Measurements from ENCODE around the gene PPM1M.

PPM1M gene

GRCh38 chr3:52216585-52217408 lies 28.8 kb upstream of the PPM1M start:
- DNase-seq: peak; percentile 41 to 58

GRCh38 chr3:52217409-52217805 lies 28.2 kb upstream of the PPM1M start:
- no peak for DNase-seq

GRCh38 chr3:52218026-52218425 lies 27.5 kb upstream of the PPM1M start:
- DNase-seq: no peak

- DNase-seq: no peak
These were observed 27.1 kb upstream of the PPM1M start for GRCh38 chr3:52218454-52218853.

DNA sequence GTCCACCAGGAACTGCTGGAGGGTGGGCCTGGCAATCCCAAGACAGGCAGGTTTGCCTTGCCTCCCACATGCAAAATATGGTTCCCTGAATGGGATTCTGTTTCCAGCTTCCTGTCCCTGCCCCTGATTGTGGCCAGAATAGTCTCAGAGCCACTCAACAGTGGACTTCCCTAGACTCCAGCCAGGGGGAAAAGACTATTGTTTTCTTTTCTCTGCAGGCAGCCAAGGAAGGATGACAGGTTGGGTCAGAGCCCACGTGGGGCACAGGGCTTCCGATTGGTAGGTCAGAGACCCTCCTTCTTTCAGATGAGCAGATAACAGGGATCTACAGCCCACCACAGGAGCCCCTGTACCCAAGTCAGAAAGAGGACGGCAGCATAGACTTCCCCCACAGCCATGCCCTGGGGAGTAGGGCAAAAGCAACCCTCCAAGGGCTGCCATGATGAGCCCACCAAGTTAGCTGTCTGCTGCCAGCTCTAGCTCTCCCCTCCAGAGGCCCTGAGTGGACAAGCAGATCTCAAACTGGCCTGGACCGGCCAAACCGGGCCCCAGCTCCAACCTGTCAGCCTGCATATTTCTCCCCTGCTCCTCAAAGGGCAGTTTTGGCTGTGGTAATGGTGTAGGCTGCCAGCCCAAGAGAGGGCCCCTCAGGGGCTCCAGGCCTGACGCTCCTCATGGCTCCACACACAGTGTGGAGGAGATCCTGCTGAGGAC lies 26.5 kb upstream of the PPM1M start:
- no peak for DNase-seq

DNA sequence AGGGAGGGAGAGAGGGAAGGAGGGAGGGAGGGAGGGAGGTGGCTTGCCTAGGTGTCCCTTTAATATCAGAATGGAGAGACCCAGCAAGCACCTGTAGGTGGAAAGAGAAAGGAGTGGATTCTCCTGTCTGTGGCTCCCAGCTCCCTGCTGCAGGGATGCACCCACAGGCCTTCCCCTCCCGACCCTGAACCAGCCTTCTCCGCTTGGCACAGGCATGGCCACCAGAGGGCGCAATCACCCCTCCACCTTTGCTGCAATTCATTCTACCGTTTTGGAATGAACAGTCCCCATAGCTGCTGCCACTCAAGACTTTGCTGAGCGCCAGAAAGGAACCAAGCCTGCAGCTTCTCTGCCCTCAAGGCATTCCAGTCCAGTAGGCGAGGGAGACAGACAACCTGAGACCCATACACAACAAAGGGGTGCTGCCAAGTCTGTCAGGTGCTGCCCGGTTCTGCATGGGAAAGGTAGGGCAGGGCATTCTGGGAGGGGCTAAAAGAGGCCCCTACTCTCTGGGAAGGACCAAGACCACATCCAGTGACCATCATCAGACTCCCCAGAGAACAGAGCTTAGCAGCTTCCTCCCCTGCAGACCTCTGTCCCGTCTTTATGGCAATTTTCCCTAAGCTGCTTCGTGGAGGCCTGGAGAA lies 25.1 kb upstream of the PPM1M start:
- peak; percentile 95 to 96 for DNase-seq

GRCh38 chr3:52221141-52221562 lies 24.4 kb upstream of the PPM1M start:
- DNase-seq: no peak

- peak in 1 of 2 experiments; percentile 60 for DNase-seq
These were observed 23.8 kb upstream of the PPM1M start for GRCh38 chr3:52221563-52222318.

DNA sequence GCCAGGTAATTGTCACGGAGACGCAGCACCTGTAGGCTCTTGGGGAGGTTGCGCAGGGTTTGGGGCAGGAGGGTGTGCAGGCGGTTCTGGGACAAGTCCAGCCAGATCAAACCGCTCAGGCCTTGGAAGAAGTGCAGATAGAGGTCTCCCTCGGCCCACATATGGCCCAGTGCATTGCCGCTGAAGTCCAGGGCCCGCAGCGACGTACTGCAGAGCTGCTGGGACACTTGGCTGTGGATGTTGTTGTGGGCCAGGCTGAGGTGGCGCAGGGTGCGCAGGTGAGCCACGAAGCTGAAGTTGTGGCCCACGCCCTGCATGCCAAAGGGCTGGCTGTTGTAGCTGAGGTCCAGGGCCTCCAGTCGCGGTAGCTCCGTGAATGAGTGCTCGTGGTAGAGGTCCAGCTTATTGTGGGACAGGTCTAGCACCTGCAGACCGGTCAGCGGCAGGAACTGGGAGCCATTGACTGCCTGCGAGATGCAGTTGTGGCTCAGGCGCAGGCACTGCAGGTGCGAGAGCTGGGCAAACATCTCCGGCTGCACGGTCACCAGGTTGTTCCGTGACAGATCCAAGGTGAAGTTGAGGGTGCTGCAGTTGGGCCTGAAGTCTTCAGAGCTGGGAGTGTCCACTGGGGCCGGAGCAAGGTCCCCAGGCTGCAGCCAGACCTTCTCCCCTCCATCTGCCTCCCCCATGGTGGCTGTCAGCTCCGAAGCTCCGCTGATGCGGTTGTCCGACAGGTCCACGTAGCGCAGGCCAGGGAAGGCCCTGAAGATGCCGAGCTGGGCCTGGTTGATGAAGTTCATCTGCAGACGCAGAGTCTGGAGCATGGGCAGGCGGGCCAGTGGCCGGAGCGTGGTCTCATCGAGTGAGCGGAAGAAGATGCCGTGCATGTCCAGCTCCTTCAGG lies 23.0 kb upstream of the PPM1M start:
- no peak for DNase-seq

GRCh38 chr3:52223449-52224408 lies 21.8 kb upstream of the PPM1M start:
- DNase-seq: no peak

DNA sequence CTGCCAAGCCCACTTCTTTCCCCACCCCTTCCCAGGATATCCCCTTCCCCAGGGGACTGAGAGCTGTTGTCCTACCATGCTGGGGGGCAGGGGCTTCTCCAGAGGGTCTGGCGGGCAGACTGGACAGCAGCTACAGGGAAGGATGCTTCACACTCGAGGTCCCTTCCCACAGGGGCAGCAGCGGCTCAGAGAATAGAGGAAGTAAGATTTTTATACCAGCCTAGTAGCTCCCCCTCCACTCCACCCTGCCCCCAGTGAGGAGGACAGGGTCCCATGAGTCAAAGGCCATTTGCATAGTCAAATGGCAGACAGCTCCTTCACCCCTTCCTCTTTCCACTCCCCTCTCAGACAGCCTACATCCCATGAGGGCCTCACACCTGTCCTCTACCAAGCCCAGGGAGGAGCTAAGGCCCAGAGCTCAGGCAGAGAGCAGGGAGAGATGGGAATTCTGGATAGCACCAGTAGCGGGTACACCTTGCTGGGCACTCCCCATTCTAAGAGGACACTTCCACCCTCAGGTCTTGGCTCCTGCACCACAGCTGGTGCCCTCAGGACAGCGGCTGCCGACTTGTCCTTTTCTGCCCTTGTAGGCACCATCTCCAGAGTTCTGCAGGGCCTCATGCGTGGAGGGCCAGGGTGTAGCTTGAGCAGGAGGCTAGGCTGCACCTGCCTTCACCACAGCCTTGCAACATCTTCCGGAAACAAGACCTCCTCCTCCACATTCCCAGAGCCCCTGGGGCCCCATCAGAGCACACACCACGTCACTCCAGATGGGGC lies 19.9 kb upstream of the PPM1M start, which contains the start of gene TLR9:
Gene TLR9, minus strand, starts transcription at position 194 of the 777 bp plus-strand sequence. Its CDS starts 116 bp downstream, at position 78.
- no peak for DNase-seq

DNA sequence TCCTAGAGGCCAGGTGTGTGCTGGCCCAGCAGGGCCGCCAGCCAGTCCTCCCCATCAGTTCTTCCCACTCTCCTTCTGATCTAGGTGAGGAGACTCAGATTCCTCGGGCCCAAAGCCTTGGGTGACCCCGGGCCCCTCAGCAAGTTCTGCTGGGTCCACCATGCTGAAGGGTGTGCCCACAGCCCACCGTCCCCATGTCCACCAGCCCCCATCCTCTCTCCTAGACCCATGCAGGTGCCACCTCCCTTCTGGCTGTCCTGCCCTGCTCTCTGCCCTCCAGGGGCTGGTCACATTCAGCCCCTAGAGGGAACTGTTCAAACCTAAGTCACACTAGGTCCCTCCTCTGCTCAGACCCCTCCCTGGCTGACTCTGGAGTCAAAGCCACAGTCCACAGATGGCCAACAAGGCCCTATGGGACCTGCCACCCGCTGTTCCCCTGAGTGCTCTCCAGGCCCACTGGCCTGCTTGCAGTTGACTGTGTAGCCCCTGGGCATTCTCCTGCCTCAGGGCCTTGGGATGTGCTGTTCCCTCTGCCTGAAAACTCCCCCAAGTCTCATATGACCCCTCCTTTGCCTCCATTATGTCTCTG lies 19.2 kb upstream of the PPM1M start:
- no peak for DNase-seq

DNA sequence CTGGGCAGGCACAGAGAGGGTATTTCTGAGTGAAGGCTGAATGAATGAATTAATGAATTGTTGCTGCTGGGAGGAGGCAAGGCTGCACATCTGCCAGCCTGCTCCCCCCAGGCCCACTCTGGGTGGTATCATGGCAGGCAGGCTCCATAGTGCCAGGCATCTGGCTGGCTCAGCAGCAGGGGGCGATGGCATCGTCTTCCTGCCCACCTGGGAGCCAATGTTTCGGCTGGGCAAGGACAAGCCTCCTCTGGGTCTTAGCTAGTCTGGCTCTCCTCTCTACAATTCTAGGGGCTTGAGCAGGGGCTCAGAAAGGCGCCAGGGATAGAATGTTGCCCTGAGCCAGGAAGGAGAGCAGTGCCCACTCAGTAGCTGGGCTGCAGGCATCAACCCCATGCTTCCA lies 18.4 kb upstream of the PPM1M start:
- DNase-seq: no peak

- DNase-seq: no peak
These were observed 17.8 kb upstream of the PPM1M start for GRCh38 chr3:52227766-52228165.

- DNase-seq: no peak
These were observed 17.3 kb upstream of the PPM1M start for GRCh38 chr3:52228266-52228665.

DNA sequence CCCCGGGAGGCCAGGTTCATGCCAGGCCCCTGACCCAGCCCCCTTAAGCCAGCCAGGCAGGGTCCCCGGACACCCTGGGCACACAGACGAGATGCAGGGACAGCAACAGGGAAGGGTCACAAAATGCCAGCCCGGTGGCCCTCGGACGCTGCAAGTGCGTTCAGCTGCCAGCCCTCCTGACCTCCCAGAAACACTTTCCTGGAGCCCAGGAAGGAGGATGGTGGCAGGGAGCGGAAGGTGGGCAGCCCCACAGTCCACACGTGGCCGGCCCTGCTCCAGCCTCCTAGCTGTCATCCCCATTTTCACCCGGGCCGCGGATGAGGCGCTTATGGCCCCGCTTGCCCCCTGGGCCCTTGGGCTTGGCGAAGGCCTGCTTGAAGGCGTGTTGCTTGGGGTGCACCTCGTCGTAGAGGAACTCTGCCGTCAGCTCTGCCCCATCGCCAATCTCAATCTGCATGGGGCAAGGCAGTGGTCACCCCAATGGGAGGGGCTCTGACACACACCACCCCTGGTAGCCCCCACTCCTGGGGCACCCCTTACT lies 16.7 kb upstream of the PPM1M start:
- no peak for DNase-seq

GRCh38 chr3:52229656-52230055 lies 15.9 kb upstream of the PPM1M start:
- no peak for DNase-seq

DNA sequence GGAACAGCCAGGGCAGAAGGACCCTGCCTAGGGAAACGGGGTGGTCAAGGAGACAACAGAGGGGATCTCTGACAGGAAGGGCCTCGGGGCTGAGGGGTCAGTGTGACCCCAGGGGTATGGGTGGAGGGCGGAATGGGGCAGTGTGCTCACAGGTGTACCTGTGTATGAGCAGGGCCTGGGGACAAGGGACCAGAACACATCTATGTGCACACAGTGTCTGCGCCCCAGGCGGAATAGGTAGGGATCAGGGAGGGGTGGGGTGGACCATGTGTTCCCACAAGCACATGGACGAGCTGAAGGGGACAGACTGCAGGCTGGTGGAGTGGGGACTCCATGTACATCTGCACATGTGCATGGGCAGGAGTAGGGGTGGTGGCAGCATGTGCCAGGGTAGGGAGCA lies 15.1 kb upstream of the PPM1M start:
- DNase-seq: no peak

DNA sequence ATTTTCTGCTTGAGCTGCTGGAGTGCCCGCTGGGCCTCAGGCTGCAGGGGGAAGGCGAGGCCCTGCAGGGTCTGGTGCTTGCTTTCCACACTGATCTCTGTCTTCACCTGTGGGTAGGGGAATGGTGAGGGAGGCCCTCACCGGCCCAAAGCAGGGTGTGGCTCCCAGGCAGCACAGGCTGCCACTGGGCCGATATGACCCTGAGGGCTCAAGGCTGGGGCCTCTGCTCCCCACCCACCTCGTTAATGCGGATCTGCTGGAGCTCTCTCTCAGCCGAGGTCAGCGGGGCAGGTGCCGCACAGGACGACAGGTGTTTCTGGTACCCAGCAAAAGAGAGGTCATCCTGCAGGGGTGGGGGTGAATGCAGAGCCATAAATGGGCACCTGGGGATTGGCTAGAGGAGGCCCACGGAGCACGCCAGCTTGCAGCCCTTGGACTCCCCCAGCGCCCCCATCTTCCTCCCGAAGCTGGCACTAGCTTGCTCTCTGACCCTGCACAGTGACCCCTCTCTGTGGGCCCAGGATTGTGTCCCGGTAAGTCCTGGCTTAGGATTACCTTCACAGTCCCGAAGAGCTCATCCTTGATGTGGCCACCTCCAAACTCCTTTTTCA lies 14.6 kb upstream of the PPM1M start:
- no peak for DNase-seq
